IMR-90 (cell line): ENCODE results near the gene MAP3K8. TPM values are rescaled to one million over a fixed set of nuclear protein-coding genes. Genes with fewer than 3 reads are reported as not detected.

Experiments
- ATAC-seq: fragments of 200-7000 bp; cut with Tn5 transposase; 2 replicates; pipeline ENCODE4 v1.9.1; 2020; ENCODE audit warnings: low read depth, mild to moderate bottlenecking, moderate library complexity
- BruUV-seq: library from RNA; stranded (reverse); fragments of 400-500 nt; replicated peaks from 2 replicates; lab custom pipeline; 2021; lab: Mats Ljungman, UMichigan
- CTCF ChIA-PET: fragments of 300-600 bp; formaldehyde crosslinking; extraction: SDS; loops from one replicate; lab custom pipeline; 2021; ENCODE audit warnings: antibody characterized with exemption; lab: Yijun Ruan, JAX
- POLR2A ChIA-PET: fragments of 300-600 bp; sonication (Branson Sonifier 250); formaldehyde crosslinking; loops from one replicate; lab custom pipeline; 2022; ENCODE audit warnings: antibody characterized with exemption; ENCODE audit not compliant: unreplicated experiment; lab: Charles Lee
- DNase-seq: peaks from one replicate; pipeline ENCODE4 v3.0.0; 2013
- H2AFZ ChIP-seq: replicated peaks from 2 replicates; pipeline ENCODE3; 2013; ENCODE audit warnings: low read length, mild to moderate bottlenecking; ENCODE audit not compliant: poor library complexity
- H2AK5ac ChIP-seq: 2 replicates; pipeline ENCODE4 v1.6.1; 2013; ENCODE audit warnings: low read depth, low read length, inconsistent platforms
- H2AK9ac ChIP-seq: replicated peaks from 2 replicates; pipeline ENCODE3; 2013; ENCODE audit warnings: mild to moderate bottlenecking, low read depth, low read length, moderate library complexity; ENCODE audit not compliant: poor library complexity
- H2BK120ac ChIP-seq: 2 replicates; pipeline ENCODE4 v1.6.1; 2013; ENCODE audit warnings: low read depth, low read length, inconsistent platforms
- H2BK15ac ChIP-seq: 3 replicates; pipeline ENCODE4 v1.6.1; 2013; ENCODE audit warnings: low read depth, low read length, inconsistent platforms
- H2BK20ac ChIP-seq: 2 replicates; pipeline ENCODE4 v1.6.1; 2013; ENCODE audit warnings: low read depth, mild to moderate bottlenecking, inconsistent platforms, low read length, moderate library complexity
- H2BK5ac ChIP-seq: 2 replicates; pipeline ENCODE4 v1.6.1; 2013; ENCODE audit warnings: mild to moderate bottlenecking, low read depth, low read length, inconsistent platforms; ENCODE audit not compliant: poor library complexity, severe bottlenecking
- H3K14ac ChIP-seq: replicated peaks from 2 replicates; pipeline ENCODE4 v1.6.1; 2013; ENCODE audit warnings: low read depth, low read length, inconsistent platforms
- H3K18ac ChIP-seq: 2 replicates; pipeline ENCODE4 v1.6.1; 2013; ENCODE audit warnings: low read depth, low read length, control low read depth
- H3K23ac ChIP-seq: 2 replicates; pipeline ENCODE4 v1.6.1; 2013; ENCODE audit warnings: low read depth, low read length, inconsistent platforms
- H3K27ac ChIP-seq: 2 replicates; pipeline ENCODE4 v1.5.1; 2013; ENCODE audit warnings: mild to moderate bottlenecking, control low read depth, low read length; ENCODE audit not compliant: insufficient read depth
- H3K27me3 ChIP-seq: 2 replicates; pipeline ENCODE4 v1.6.1; 2013; ENCODE audit warnings: low read length; ENCODE audit not compliant: control insufficient read depth, insufficient read depth
- H3K36me3 ChIP-seq: 2 replicates; pipeline ENCODE4 v1.6.1; 2013; ENCODE audit warnings: low read length, mixed read lengths; ENCODE audit not compliant: control insufficient read depth, insufficient read depth
- H3K4ac ChIP-seq: 2 replicates; pipeline ENCODE4 v1.6.1; 2013; ENCODE audit warnings: low read depth, low read length, inconsistent platforms
- H3K4me1 ChIP-seq: 2 replicates; pipeline ENCODE4 v1.6.1; 2013; ENCODE audit warnings: low read length, mixed read lengths; ENCODE audit not compliant: control insufficient read depth, insufficient read depth
- H3K4me2 ChIP-seq: 2 replicates; pipeline ENCODE4 v1.6.1; 2013; ENCODE audit warnings: low read depth, mild to moderate bottlenecking, control low read depth, low read length, moderate library complexity
- H3K4me3 ChIP-seq: 2 replicates; pipeline ENCODE4 v1.5.1; 2013; ENCODE audit warnings: low read depth, mild to moderate bottlenecking, control low read depth, low read length, moderate library complexity; ENCODE audit not compliant: insufficient read depth
- H3K56ac ChIP-seq: 2 replicates; pipeline ENCODE4 v1.6.1; 2013; ENCODE audit warnings: low read length, inconsistent platforms; ENCODE audit not compliant: insufficient read depth; ENCODE audit errors: extremely low read depth
- H3K79me1 ChIP-seq, 2 experiments: 2 replicates each; pipeline ENCODE4 v1.6.1; 2013; ENCODE audit warnings: low read length in 2 of 2, inconsistent platforms in 1 of 2, low read depth in 1 of 2
- H3K9ac ChIP-seq: 2 replicates; pipeline ENCODE4 v1.6.1; 2013; ENCODE audit warnings: low read depth, low read length, control low read depth
- H3K9me1 ChIP-seq: 2 replicates; pipeline ENCODE4 v1.6.1; 2013; ENCODE audit warnings: low read length, inconsistent platforms; ENCODE audit not compliant: insufficient read depth
- H3K9me3 ChIP-seq: 2 replicates; pipeline ENCODE4 v1.6.1; 2013; ENCODE audit warnings: low read length; ENCODE audit not compliant: control insufficient read depth, insufficient read depth
- H4K20me1 ChIP-seq: 2 replicates; pipeline ENCODE4 v1.6.1; 2013; ENCODE audit warnings: low read length, inconsistent platforms; ENCODE audit not compliant: insufficient read depth
- H4K5ac ChIP-seq: 2 replicates; pipeline ENCODE4 v1.6.1; 2013; ENCODE audit warnings: mild to moderate bottlenecking, low read depth, low read length, control low read depth
- H4K8ac ChIP-seq, 2 experiments: 2 replicates each; pipeline ENCODE4 v1.6.1; 2013; ENCODE audit warnings: low read depth in 2 of 2, low read length in 2 of 2, control low read depth in 1 of 2, inconsistent platforms in 1 of 2
- H4K91ac ChIP-seq: 2 replicates; pipeline ENCODE4 v1.6.1; 2013; ENCODE audit warnings: low read depth, low read length, inconsistent platforms; ENCODE audit not compliant: insufficient read depth
- CHD1 ChIP-seq: IDR thresholded peaks from 2 replicates; pipeline ENCODE4 v1.6.1; 2012; ENCODE audit warnings: low read depth, low read length, improper control_type of control experiment
- POLR2A ChIP-seq: IDR thresholded peaks from 2 replicates; pipeline ENCODE4 v1.6.1; 2012; ENCODE audit warnings: mild to moderate bottlenecking, low read depth, low read length
- RCOR1 ChIP-seq: IDR thresholded peaks from 2 replicates; pipeline ENCODE4 v1.6.1; 2012; ENCODE audit warnings: mild to moderate bottlenecking, low read length, improper control_type of control experiment; ENCODE audit not compliant: insufficient replicate concordance
- WGBS, 2 experiments: methylation state at CpG; one replicate each; pipeline versions ENCODE4 v1.1.5 to v1.1.7; 2013; ENCODE audit warnings: missing lambda C conversion rate in 2 of 2; ENCODE audit not compliant: insufficient read length in 1 of 2; ENCODE audit errors: extremely low coverage in 2 of 2; 5-methylcytosine and 5-hydroxymethylcytosine counted together
- dilution Hi-C: fragments of 300-500 bp; cut with HindIII; formaldehyde crosslinking; loops from one replicate; pipeline ENCODE4 v1.14.3; 2018; ENCODE audit warnings: low sequenced_read_pairs; ENCODE audit not compliant: unreplicated experiment
- in situ Hi-C: fragments of 300-500 bp; cut with MboI; formaldehyde crosslinking; loops from 3 replicates; pipeline ENCODE4 v1.14.3; 2019; ENCODE audit warnings: low sequenced_read_pairs, inconsistent platforms, mixed read lengths
- intact Hi-C: fragments of 100-400 bp; cut with micrococcal nuclease; formaldehyde crosslinking; loops from 2 replicates; pipeline ENCODE4 v1.10.0; 2022
- polyA plus RNA-seq, 3 experiments: library from polyadenylated mRNA; depleted of rRNA; stranded (reverse); fragments of >200 nt; gene quantifications; 2 replicates each; pipeline ENCODE4 v1.2.3, GENCODE V29; 2012; ENCODE audit warnings: low replicate concordance in 1 of 3
- total RNA-seq: library from RNA; depleted of rRNA; stranded (reverse); fragments of >200 nt; gene quantifications from 2 replicates; pipeline ENCODE4 v1.2.3, GENCODE V29; 2012

Gene MAP3K8
- total and polyA plus RNA-seq, 2 of the 4 experiments (the other 2 are of a cell fraction): 1.8 to 2.6 TPM

DNA sequence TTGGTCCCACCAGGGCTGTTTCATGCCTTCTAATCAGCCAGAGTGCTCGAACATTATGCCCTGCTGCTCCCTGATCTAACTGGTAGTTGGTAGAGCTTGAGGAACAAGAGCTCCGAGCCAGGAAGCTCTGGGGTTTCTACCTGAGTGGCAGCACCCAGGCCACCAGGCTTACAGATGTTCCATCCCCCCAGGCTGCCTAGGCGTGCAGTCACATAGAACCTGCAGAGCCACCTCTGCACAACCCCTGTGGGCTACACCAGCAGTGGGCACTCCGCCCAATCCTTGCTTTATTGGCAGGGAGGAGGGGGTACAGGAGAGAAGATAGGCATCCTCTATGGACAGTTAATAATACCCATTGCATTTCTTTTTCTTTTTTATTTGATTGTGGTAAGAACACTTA is 21.8 kb downstream of the MAP3K8 start:
- WGBS, 2 experiments: no CpG with 5 or more reads among the region's 4 CpGs
- Histone ChIP-seq H3K56ac (no peak overlapping the region), H4K20me1 (peaks cover 3% of the 10 kb centered on the region), H4K8ac (no peak overlapping the region; a peak in 1 of 4 replicates), H4K5ac (peak overlapping the region; percentile 75), H3K4me2 (no peak overlapping the region; the same call in 1 of the 2 replicates), H3K4ac (0 out of 2 replicates have a peak overlapping the region, but pooled peaks have one; percentile 6), H3K18ac (peak overlapping the region; percentile 72), H4K91ac (no peak overlapping the region; the same call in 1 of the 2 replicates), H2BK5ac (no peak overlapping the region), H3K9me3 (no peaks in the 10 kb centered on the region), H3K23ac (no peak overlapping the region), H3K79me1 (no peaks in the 10 kb centered on the region), H3K27ac (peak overlapping the region; percentile 64; the same call in 1 of the 2 replicates), H2AK5ac (0 out of 2 replicates have a peak overlapping the region, but pooled peaks have one; percentile 9), H3K9me1 (peaks cover 5% of the 10 kb centered on the region; the same call in 1 of the 2 replicates), H3K4me3 (no peak overlapping the region), H3K4me1 (peaks cover 18% of the 10 kb centered on the region), H2BK120ac (no peak overlapping the region), H2AFZ (no peak overlapping the region), H3K36me3 (peaks cover 29% of the 10 kb centered on the region), H2AK9ac (no peak overlapping the region), H2BK20ac (0 out of 2 replicates have a peak overlapping the region, but pooled peaks have one; percentile 1), H3K27me3 (no peaks in the 10 kb centered on the region), H3K14ac (no peak overlapping the region), H2BK15ac (no peak overlapping the region), H3K9ac (peak overlapping the region; percentile 51; the same call in 1 of the 2 replicates)
- dilution Hi-C loops: no loop called here
- CTCF ChIA-PET: no interaction called here
- TF ChIP-seq POLR2A (no peak), RCOR1 (no peak), CHD1 (no peak)
- DNase-seq: no peak
- intact Hi-C loops: no loop called here
- POLR2A ChIA-PET: interaction anchor here (0.5 kb wide), 1 partner anchor 56 kb away, joined by 3 read pairs; no protein-coding TSS in a partner anchor
- BruUV-seq: no TSS peak
- in situ Hi-C loops: no loop called here
- ATAC-seq: no peak
